CD14-positive monocyte (primary cell): ENCODE results near the gene DNAJC5. TPM values are rescaled to one million over a fixed set of nuclear protein-coding genes. Genes with fewer than 3 reads are reported as not detected.
"Not testable (repeated sequence)": the region's sequence is repeated elsewhere in the genome, so short reads cannot be mapped to it uniquely, and the experiment has no call there.

Source experiments
- DNase-seq, 3 donors: peaks; one replicate each; pipeline ENCODE4 v3.0.0-alpha.2; 2011 to 2022
- H2AFZ ChIP-seq: 2 replicates; pipeline ENCODE4 v1.6.0; 2012; ENCODE audit warnings: mild to moderate bottlenecking, low read depth, low read length, inconsistent platforms; ENCODE audit not compliant: insufficient read depth, poor library complexity, severe bottlenecking
- H3K27ac ChIP-seq, 2 donors: 1 replicate in 1 of 2; 2 replicates in 1 of 2; pipeline ENCODE4 v1.5.1; 2012 to 2013; ENCODE audit warnings: low read length in 2 of 2, control low read depth in 1 of 2, inconsistent platforms in 1 of 2, low read depth in 1 of 2, mild to moderate bottlenecking in 1 of 2
- H3K27me3 ChIP-seq, 2 donors: one replicate each; pipeline versions ENCODE4 v1.6.0 to v1.6.1; 2011 to 2013; ENCODE audit warnings: low read length in 2 of 2; ENCODE audit not compliant: control insufficient read depth in 2 of 2, insufficient read depth in 2 of 2
- H3K36me3 ChIP-seq, 2 donors: replicated peaks in 1 of 2; 1 replicate in 1 of 2; 2 replicates in 1 of 2; pipeline versions ENCODE4 v1.5.1 to v1.6.1; 2012 to 2013; ENCODE audit warnings: low read length in 2 of 2, control low read depth in 1 of 2, inconsistent platforms in 1 of 2, mild to moderate bottlenecking in 1 of 2; ENCODE audit not compliant: insufficient read depth in 2 of 2, control insufficient read depth in 1 of 2
- H3K4me1 ChIP-seq, 2 donors: 1 replicate in 1 of 2; 2 replicates in 1 of 2; pipeline versions ENCODE4 v1.5.1 to v1.6.1; 2012 to 2013; ENCODE audit warnings: low read length in 2 of 2, control low read depth in 1 of 2, inconsistent platforms in 1 of 2, mild to moderate bottlenecking in 1 of 2, moderate library complexity in 1 of 2; ENCODE audit not compliant: insufficient read depth in 2 of 2, control insufficient read depth in 1 of 2
- H3K4me2 ChIP-seq: replicated peaks from 2 replicates; pipeline ENCODE3; 2012; ENCODE audit warnings: low read length, moderate library complexity, mild to moderate bottlenecking; ENCODE audit not compliant: poor library complexity, severe bottlenecking; ENCODE audit errors: extremely low read depth
- H3K4me3 ChIP-seq, 3 experiments: fragments of 200-600 bp in 1 of 3; sonication (generic) in 1 of 3; replicated peaks in 1 of 3; 1 replicate in 2 of 3; 2 replicates in 1 of 3; pipeline ENCODE4 v1.5.1; 2011 to 2013; ENCODE audit warnings: low read length in 3 of 3, mild to moderate bottlenecking in 3 of 3, control low read depth in 2 of 3, low read depth in 2 of 3, inconsistent platforms in 1 of 3, moderate library complexity in 1 of 3
- H3K79me2 ChIP-seq: 2 replicates; pipeline ENCODE4 v1.6.0; 2012; ENCODE audit warnings: mild to moderate bottlenecking, control low read depth, inconsistent platforms, low read length, moderate library complexity; ENCODE audit not compliant: insufficient read depth
- H3K9ac ChIP-seq: 2 replicates; pipeline ENCODE4 v1.6.0; 2017; ENCODE audit warnings: low read length, mild to moderate bottlenecking; ENCODE audit not compliant: insufficient read depth, poor library complexity, severe bottlenecking
- H3K9me3 ChIP-seq, 2 donors: replicated peaks in 1 of 2; 1 replicate in 1 of 2; 2 replicates in 1 of 2; pipeline versions ENCODE4 v1.5.1 to v1.6.1; 2012 to 2013; ENCODE audit warnings: low read length in 2 of 2, control low read depth in 1 of 2; ENCODE audit not compliant: control insufficient read depth in 1 of 2, insufficient read depth in 1 of 2
- H4K20me1 ChIP-seq: 2 replicates; pipeline ENCODE4 v1.6.0; 2012; ENCODE audit warnings: mild to moderate bottlenecking, low read length, control low read depth, moderate library complexity; ENCODE audit not compliant: insufficient read depth
- H3K27ac Mint-ChIP-seq, 7 donors: one replicate each; pipeline ENCODE4 v1.8.0; 2020; ENCODE audit warnings: mild to moderate bottlenecking in 7 of 7, mixed read lengths in 7 of 7, moderate library complexity in 6 of 7, inconsistent platforms in 2 of 7
- H3K27me3 Mint-ChIP-seq, 3 donors: one replicate each; pipeline ENCODE4 v1.8.0; 2021 to 2022; ENCODE audit warnings: low read depth in 3 of 3, mild to moderate bottlenecking in 3 of 3, mixed read lengths in 3 of 3, moderate library complexity in 3 of 3, inconsistent platforms in 1 of 3
- H3K36me3 Mint-ChIP-seq, 2 donors: one replicate each; pipeline ENCODE4 v1.8.0; 2020; ENCODE audit warnings: mixed read lengths in 2 of 2, inconsistent platforms in 1 of 2, mild to moderate bottlenecking in 1 of 2
- H3K4me1 Mint-ChIP-seq: one replicate; pipeline ENCODE4 v1.8.0; 2020; ENCODE audit warnings: mild to moderate bottlenecking, mixed read lengths
- H3K4me3 Mint-ChIP-seq, 2 donors: one replicate each; pipeline ENCODE4 v1.8.0; 2020; ENCODE audit warnings: mild to moderate bottlenecking in 2 of 2, mixed read lengths in 2 of 2, moderate library complexity in 1 of 2
- H3K9me3 Mint-ChIP-seq, 7 donors: one replicate each; pipeline ENCODE4 v1.8.0; 2020 to 2022; ENCODE audit warnings: mixed read lengths in 7 of 7, mild to moderate bottlenecking in 6 of 7, moderate library complexity in 6 of 7, inconsistent platforms in 2 of 7
- CTCF ChIP-seq: fragments of 200-600 bp; IDR thresholded peaks from one replicate; pipeline ENCODE4 v1.8.0; 2022; ENCODE audit warnings: antibody characterized with exemption, mild to moderate bottlenecking
- WGBS: methylation state at CpG from one replicate; pipeline ENCODE4 v1.1.5; 2013; ENCODE audit warnings: missing lambda C conversion rate; ENCODE audit not compliant: insufficient coverage; 5-methylcytosine and 5-hydroxymethylcytosine counted together
- intact Hi-C, 2 donors: fragments of 100-400 bp; cut with micrococcal nuclease; formaldehyde crosslinking; loops; one replicate each; pipeline versions ENCODE4 v1.15.0 to v1.15.1; 2023
- polyA plus RNA-seq, 3 donors: library from polyadenylated mRNA; depleted of rRNA in 1 of 3; unstranded in 2 of 3; stranded (reverse) in 1 of 3; fragments of 300-500 nt in 2 of 3; fragments of >200 nt in 1 of 3; fragmentation: Illumina TruSeq in 2 of 3; gene quantifications; 1 replicate in 2 of 3; 2 replicates in 1 of 3; pipeline ENCODE4 v1.2.3, GENCODE V29; 2012 to 2021

The DNAJC5 gene
- polyA plus RNA-seq, 3 donors: 5.9 to 44.4 (median 7.4) TPM

- no peak overlapping the region for H3K4me3 ChIP-seq
- Mint-ChIP-seq H3K36me3 (peaks cover 45 to 69% of the 10 kb centered on the region in 2 donors), H3K27me3 (peaks cover 0 to 2% (median 0%) of the 10 kb centered on the region in 3 donors), H3K4me3 (no peak overlapping the region), H3K27ac (peak overlapping the region in 4 of 7 donors; percentile 21 to 63 (median 48)), H3K9me3 (no peaks in the 10 kb centered on the region), H3K4me1 (peaks cover 50% of the 10 kb centered on the region)
- H2AFZ ChIP-seq: no peak overlapping the region
- H3K9ac ChIP-seq: no peak overlapping the region
- H3K27me3 ChIP-seq: no peaks in the 10 kb centered on the region
- H3K27ac ChIP-seq: peak overlapping the region in 1 of 2 donors; percentile 26
- no peak overlapping the region for H3K4me2 ChIP-seq
- H4K20me1 ChIP-seq: peaks cover 16% of the 10 kb centered on the region
- TF ChIP-seq CTCF: no peak
- peaks cover 47 to 70% of the 10 kb centered on the region in 2 donors for H3K4me1 ChIP-seq
- no peaks in the 10 kb centered on the region for H3K9me3 ChIP-seq
- DNase-seq: no peak
- peaks cover 80% of the 10 kb centered on the region for H3K79me2 ChIP-seq
- intact Hi-C loops: loop anchor here (5.0 to 10.0 kb wide), 2 partner anchors 34 to 333 kb away; partner anchors contain the start of gene PTK6 (in 1 of the 2)
- H3K36me3 ChIP-seq: peaks cover 35 to 43% of the 10 kb centered on the region in 2 donors
- 97% methylated on average over 4 of the region's 5 CpGs for whole genome bisulfite sequencing
Observed at GRCh38 chr20:63868264-63868663, 26.7 kb upstream of the DNAJC5 start.

- intact Hi-C loops: loop anchor here (1.0 kb wide), 3 partner anchors 8 to 23 kb away; partner anchors contain the start of gene TPD52L2 (in 1 of the 2)
- 19% methylated on average over 13 of the region's 14 CpGs for WGBS
- H3K27ac ChIP-seq: peak overlapping the region; percentile 99 to 100
- peaks cover 56% of the 10 kb centered on the region for H3K4me1 Mint-ChIP-seq
- peaks cover 40% of the 10 kb centered on the region for H4K20me1 ChIP-seq
- no peaks in the 10 kb centered on the region for H3K9me3 Mint-ChIP-seq
- no peaks in the 10 kb centered on the region for H3K9me3 ChIP-seq
- peaks cover 41 to 65% of the 10 kb centered on the region in 2 donors for H3K4me1 ChIP-seq
- peaks cover 68 to 78% of the 10 kb centered on the region in 2 donors for H3K36me3 ChIP-seq
- peak overlapping the region; percentile 81 for H3K9ac ChIP-seq
- peaks cover 82% of the 10 kb centered on the region for H3K79me2 ChIP-seq
- TF ChIP-seq CTCF: no peak
- H3K27me3 Mint-ChIP-seq: peaks cover 0 to 3% (median 0%) of the 10 kb centered on the region in 3 donors
- DNase-seq: peak; percentile 97 to 99 (median 99)
- peak overlapping the region; percentile 71 to 78 for H3K4me3 Mint-ChIP-seq
- peak overlapping the region in 1 of 3 experiments; percentile 60 for H3K4me3 ChIP-seq
- H3K27me3 ChIP-seq: no peaks in the 10 kb centered on the region
- H3K27ac Mint-ChIP-seq: peak overlapping the region; percentile 97 to 100 (median 99)
- H3K4me2 ChIP-seq: peak overlapping the region; percentile 49
- peaks cover 75 to 96% of the 10 kb centered on the region in 2 donors for H3K36me3 Mint-ChIP-seq
- no peak overlapping the region for H2AFZ ChIP-seq
Observed at GRCh38 chr20:63873477-63873971, 21.4 kb upstream of the DNAJC5 start.

GRCh38 chr20:63874241-63874640, 20.7 kb upstream of the DNAJC5 start:
- intact Hi-C loops, H3K27me3 Mint-ChIP-seq, H2AFZ ChIP-seq, H3K9me3 ChIP-seq, H3K9me3 Mint-ChIP-seq, H3K27me3 ChIP-seq: not testable (repeated sequence)
- Histone ChIP-seq H3K79me2 (peaks cover 82% of the 10 kb centered on the region), H3K9ac (peak overlapping the region; percentile 81), H3K27ac (peak overlapping the region; percentile 99 to 100), H3K4me1 (peaks cover 41 to 64% of the 10 kb centered on the region in 2 donors), H4K20me1 (peaks cover 46% of the 10 kb centered on the region), H3K4me3 (peak overlapping the region in 1 of 3 experiments; percentile 13), H3K4me2 (peak overlapping the region; percentile 35), H3K36me3 (peaks cover 68 to 78% of the 10 kb centered on the region in 2 donors)
- Mint-ChIP-seq H3K4me3 (peak overlapping the region; percentile 71 to 78), H3K36me3 (peaks cover 71 to 96% of the 10 kb centered on the region in 2 donors), H3K4me1 (peaks cover 59% of the 10 kb centered on the region), H3K27ac (peak overlapping the region; percentile 97 to 100 (median 99))
- WGBS: 11% methylated on average over 5 of the region's 7 CpGs
- peak; percentile 86 to 95 (median 87) for DNase-seq
